PFSK-1 (cell line): ENCODE measurements around the gene CBR3.

Experiments used
- FOXP2 ChIP-seq: optimal IDR thresholded peaks from 2 replicates; pipeline ENCODE3; 2011; ENCODE audit warnings: borderline replicate concordance, control low read depth, inconsistent platforms; ENCODE audit not compliant: insufficient read depth; ENCODE audit errors: extremely low read length, extremely low read depth
- POLR2AphosphoS5 ChIP-seq: IDR thresholded peaks from 2 replicates; pipeline ENCODE4 v1.6.1; 2012; ENCODE audit warnings: low read depth, mild to moderate bottlenecking, control low read depth, low read length, moderate library complexity
- REST ChIP-seq, 2 experiments: IDR thresholded peaks; 2 replicates each; pipeline versions ENCODE4 v1.6.1 to v1.8.0; 2011 to 2012; ENCODE audit warnings: low read depth in 2 of 2, low read length in 2 of 2, control low read depth in 1 of 2, inconsistent platforms in 1 of 2, mild to moderate bottlenecking in 1 of 2, moderate library complexity in 1 of 2; ENCODE audit not compliant: insufficient read depth in 1 of 2
- SIN3A ChIP-seq: IDR thresholded peaks from 2 replicates; pipeline ENCODE4 v1.6.1; 2012; ENCODE audit warnings: mild to moderate bottlenecking, low read length, moderate library complexity, borderline replicate concordance; ENCODE audit not compliant: insufficient read depth
- TAF1 ChIP-seq: IDR thresholded peaks from 2 replicates; pipeline ENCODE4 v1.6.1; 2012; ENCODE audit warnings: low read length, control low read depth, borderline replicate concordance; ENCODE audit not compliant: insufficient read depth

The CBR3 gene

GRCh38 chr21:36117286-36117741 is 17.6 kb upstream of the CBR3 start:
- TF ChIP-seq FOXP2 (no peak), SIN3A (no peak), TAF1 (no peak), REST (IDR thresholded peaks at IDR 0.05; ENCODE audit: insufficient read depth in 1 of 2, low read depth in 2 of 2, low read length in 2 of 2) (no peak), POLR2AphosphoS5 (no peak)

GRCh38 chr21:36120304-36120888 is 14.5 kb upstream of the CBR3 start:
- TF ChIP-seq REST (IDR thresholded peaks at IDR 0.05; ENCODE audit: insufficient read depth in 1 of 2, low read depth in 2 of 2, low read length in 2 of 2) (no peak), POLR2AphosphoS5 (no peak), TAF1 (no peak), FOXP2 (no peak), SIN3A (no peak)

GRCh38 chr21:36122977-36123376 is 11.9 kb upstream of the CBR3 start:
- TF ChIP-seq SIN3A, result no peak
- TF ChIP-seq POLR2AphosphoS5, result no peak
- no peak for TF ChIP-seq TAF1
- no peak for TF ChIP-seq REST (IDR thresholded peaks at IDR 0.05; ENCODE audit: insufficient read depth in 1 of 2, low read depth in 2 of 2, low read length in 2 of 2)
- TF ChIP-seq FOXP2, result no peak

- no peak for TF ChIP-seq SIN3A
- no peak for TF ChIP-seq TAF1
- no peak for TF ChIP-seq FOXP2
- no peak for TF ChIP-seq POLR2AphosphoS5
- TF ChIP-seq REST (IDR thresholded peaks at IDR 0.05; ENCODE audit: insufficient read depth in 1 of 2, low read depth in 2 of 2, low read length in 2 of 2), result no peak
These were observed 10.5 kb upstream of the CBR3 start for GRCh38 chr21:36124395-36124794.
